ENCODE data around the gene MED13.

MED13 gene

DNA sequence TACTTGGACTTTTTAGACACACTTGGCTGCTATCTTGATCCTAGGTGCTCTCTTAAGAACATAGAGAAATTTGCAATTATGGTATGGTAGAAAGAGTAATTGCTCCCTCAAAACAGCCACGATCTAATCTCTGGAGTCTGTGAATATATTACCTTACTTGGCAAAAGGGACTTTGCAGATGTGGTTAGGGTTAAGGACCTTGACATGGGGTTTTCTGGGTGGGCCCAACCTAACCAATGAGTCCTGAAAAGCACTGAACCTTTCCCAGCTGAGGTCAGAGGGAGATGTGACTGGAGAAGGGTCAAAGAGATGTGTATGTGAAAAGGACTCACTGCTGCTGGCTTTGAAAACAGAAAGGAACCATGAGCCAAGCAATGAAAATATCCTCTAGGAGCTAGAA, 26.7 kb upstream of the MED13 start:
- H3K27ac ChIP-seq (replicated peaks) = no peak overlapping the region
- no peaks in the 10 kb centered on the region for H3K27me3 ChIP-seq (ENCODE audit: insufficient read depth, poor library complexity, severe bottlenecking)
- TF ChIP-seq, protein P1, sequence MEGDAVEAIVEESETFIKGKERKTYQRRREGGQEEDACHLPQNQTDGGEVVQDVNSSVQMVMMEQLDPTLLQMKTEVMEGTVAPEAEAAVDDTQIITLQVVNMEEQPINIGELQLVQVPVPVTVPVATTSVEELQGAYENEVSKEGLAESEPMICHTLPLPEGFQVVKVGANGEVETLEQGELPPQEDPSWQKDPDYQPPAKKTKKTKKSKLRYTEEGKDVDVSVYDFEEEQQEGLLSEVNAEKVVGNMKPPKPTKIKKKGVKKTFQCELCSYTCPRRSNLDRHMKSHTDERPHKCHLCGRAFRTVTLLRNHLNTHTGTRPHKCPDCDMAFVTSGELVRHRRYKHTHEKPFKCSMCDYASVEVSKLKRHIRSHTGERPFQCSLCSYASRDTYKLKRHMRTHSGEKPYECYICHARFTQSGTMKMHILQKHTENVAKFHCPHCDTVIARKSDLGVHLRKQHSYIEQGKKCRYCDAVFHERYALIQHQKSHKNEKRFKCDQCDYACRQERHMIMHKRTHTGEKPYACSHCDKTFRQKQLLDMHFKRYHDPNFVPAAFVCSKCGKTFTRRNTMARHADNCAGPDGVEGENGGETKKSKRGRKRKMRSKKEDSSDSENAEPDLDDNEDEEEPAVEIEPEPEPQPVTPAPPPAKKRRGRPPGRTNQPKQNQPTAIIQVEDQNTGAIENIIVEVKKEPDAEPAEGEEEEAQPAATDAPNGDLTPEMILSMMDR (IDR thresholded peaks at IDR 0.05; ENCODE audit: insufficient read depth, low read length) = no peak
- DNase-seq (ENCODE audit: low read depth in 1 of 2, low spot score in 1 of 2) = no peak
- H3K4me3 ChIP-seq (replicated peaks; ENCODE audit: insufficient read depth, low read length) = no peak overlapping the region

DNA sequence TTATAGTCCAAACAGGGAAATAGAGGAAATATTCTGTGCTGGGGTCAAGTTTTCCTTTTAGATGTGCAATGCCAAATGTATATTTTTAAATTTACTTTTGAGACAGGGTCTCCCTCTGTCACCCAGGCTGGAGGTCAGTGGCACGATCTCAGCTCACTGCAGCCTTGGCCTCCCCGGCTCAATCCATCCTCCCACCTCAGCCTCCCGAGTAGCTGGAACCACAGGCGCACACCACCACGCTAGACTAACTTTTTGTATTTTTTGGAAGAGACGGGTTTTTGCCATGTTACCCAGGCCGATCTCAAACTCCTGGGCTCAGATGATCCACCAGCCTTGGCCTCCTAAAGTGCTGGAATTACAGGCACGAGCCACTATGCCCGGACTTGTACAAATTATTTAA, 25.8 kb upstream of the MED13 start:
- TF ChIP-seq, protein P2, sequence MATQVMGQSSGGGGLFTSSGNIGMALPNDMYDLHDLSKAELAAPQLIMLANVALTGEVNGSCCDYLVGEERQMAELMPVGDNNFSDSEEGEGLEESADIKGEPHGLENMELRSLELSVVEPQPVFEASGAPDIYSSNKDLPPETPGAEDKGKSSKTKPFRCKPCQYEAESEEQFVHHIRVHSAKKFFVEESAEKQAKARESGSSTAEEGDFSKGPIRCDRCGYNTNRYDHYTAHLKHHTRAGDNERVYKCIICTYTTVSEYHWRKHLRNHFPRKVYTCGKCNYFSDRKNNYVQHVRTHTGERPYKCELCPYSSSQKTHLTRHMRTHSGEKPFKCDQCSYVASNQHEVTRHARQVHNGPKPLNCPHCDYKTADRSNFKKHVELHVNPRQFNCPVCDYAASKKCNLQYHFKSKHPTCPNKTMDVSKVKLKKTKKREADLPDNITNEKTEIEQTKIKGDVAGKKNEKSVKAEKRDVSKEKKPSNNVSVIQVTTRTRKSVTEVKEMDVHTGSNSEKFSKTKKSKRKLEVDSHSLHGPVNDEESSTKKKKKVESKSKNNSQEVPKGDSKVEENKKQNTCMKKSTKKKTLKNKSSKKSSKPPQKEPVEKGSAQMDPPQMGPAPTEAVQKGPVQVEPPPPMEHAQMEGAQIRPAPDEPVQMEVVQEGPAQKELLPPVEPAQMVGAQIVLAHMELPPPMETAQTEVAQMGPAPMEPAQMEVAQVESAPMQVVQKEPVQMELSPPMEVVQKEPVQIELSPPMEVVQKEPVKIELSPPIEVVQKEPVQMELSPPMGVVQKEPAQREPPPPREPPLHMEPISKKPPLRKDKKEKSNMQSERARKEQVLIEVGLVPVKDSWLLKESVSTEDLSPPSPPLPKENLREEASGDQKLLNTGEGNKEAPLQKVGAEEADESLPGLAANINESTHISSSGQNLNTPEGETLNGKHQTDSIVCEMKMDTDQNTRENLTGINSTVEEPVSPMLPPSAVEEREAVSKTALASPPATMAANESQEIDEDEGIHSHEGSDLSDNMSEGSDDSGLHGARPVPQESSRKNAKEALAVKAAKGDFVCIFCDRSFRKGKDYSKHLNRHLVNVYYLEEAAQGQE (IDR thresholded peaks at IDR 0.05; ENCODE audit: insufficient replicate concordance, low read depth) = no peak
- TF ChIP-seq POLR2AphosphoS5 (IDR thresholded peaks at IDR 0.05; ENCODE audit: low read depth) (no peak), SPI1 (IDR thresholded peaks at IDR 0.05; ENCODE audit: borderline replicate concordance, low read depth) (no peak), GABPA (IDR thresholded peaks at IDR 0.05; ENCODE audit: low read depth) (no peak)
- TF ChIP-seq, protein P1 (IDR thresholded peaks at IDR 0.05; ENCODE audit: insufficient read depth, low read length) = no peak
- H3K4me3 ChIP-seq (replicated peaks; ENCODE audit: insufficient read depth, low read length) = no peak overlapping the region

GRCh38 chr17:62090021-62090824, 25.1 kb upstream of the MED13 start:
- Histone ChIP-seq H3K4me3 (replicated peaks; ENCODE audit: insufficient read depth, low read length) (no peak overlapping the region), H3K27ac (replicated peaks) (no peak overlapping the region), H3K27me3 (ENCODE audit: insufficient read depth, poor library complexity, severe bottlenecking) (no peaks in the 10 kb centered on the region)
- DNase-seq (ENCODE audit: low read depth in 1 of 2, low spot score in 1 of 2) = no peak
- no peak for TF ChIP-seq SPI1 (IDR thresholded peaks at IDR 0.05; ENCODE audit: borderline replicate concordance, low read depth)
- TF ChIP-seq, protein P2 (IDR thresholded peaks at IDR 0.05; ENCODE audit: insufficient replicate concordance, low read depth) = no peak

More for the DNA sequence above, 25.8 kb upstream of the MED13 start:
- Histone ChIP-seq H3K27ac (replicated peaks) (no peak overlapping the region), H3K27me3 (ENCODE audit: insufficient read depth, poor library complexity, severe bottlenecking) (no peaks in the 10 kb centered on the region)
- no peak for DNase-seq (ENCODE audit: low read depth in 1 of 2, low spot score in 1 of 2)

GRCh38 chr17:62089334-62089733, 24.3 kb upstream of the MED13 start:
- H3K4me3 ChIP-seq (replicated peaks; ENCODE audit: insufficient read depth, low read length) = no peak overlapping the region
- no peak overlapping the region for H3K27ac ChIP-seq (replicated peaks)
- no peak for DNase-seq (ENCODE audit: low read depth in 1 of 2, low spot score in 1 of 2)
- no peaks in the 10 kb centered on the region for H3K27me3 ChIP-seq (ENCODE audit: insufficient read depth, poor library complexity, severe bottlenecking)
- TF ChIP-seq, protein P2 (IDR thresholded peaks at IDR 0.05; ENCODE audit: insufficient replicate concordance, low read depth) = no peak
- no peak for TF ChIP-seq GABPA (IDR thresholded peaks at IDR 0.05; ENCODE audit: low read depth)
- TF ChIP-seq, protein P1 (IDR thresholded peaks at IDR 0.05; ENCODE audit: insufficient read depth, low read length) = no peak
- no peak for TF ChIP-seq POLR2AphosphoS5 (IDR thresholded peaks at IDR 0.05; ENCODE audit: low read depth)
- no peak for TF ChIP-seq SPI1 (IDR thresholded peaks at IDR 0.05; ENCODE audit: borderline replicate concordance, low read depth)

All from HL-60 (cell line).